ENCODE results near the gene NXPE3.

Gene NXPE3

DNA sequence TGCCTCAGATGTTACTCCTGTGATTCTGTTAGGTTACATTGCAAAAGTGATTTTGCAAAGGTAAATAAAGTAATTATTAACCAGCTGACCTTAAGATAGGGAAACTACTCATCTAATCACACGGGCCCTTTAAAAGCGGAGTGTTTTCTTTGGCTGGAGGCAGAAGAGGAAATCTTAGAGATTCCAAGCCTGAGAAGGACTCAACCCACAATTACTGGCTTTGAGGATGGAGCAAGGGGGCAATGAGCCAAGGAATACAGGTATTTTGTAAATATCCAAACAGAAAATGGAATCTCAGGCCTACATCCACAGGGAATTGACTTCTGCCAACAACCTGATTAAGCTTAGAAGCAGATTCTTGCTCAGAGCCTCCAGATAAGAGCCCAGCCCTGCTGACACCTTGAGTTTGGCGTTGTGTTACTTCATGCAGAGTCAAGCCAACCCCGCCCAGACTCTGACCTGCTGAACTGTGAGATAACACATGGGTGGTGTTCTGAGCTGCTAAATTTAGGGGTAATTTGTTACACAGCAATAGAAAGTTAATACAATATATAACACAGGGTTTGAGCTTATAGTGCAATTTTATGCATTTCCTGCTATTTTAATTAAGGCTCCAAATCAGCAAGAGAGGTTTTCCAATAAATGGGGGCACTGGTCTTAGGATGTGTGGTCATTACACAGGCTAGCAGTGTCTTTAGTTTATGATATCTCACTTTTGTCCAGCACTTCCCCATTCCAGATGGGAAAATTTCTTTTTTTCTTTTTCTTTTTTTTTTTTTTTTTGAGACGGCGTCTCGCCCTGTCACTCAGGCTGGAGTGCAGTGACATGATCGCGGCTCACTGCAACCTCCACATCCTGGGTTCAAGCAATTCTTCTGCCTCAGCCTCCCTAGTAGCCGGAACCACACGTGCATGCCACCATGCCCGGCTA, 89.8 kb downstream of the NXPE3 start:
- Histone ChIP-seq H3K36me3 (ENCODE audit: insufficient read depth, low read length) (no peaks in the 10 kb centered on the region), H3K4me1 (ENCODE audit: insufficient read depth, low read length, severe bottlenecking) (no peaks in the 10 kb centered on the region), H3F3A (ENCODE audit: insufficient read depth, low read length) (no peaks in the 10 kb centered on the region), H4K20me1 (ENCODE audit: insufficient read depth, low read length) (no peaks in the 10 kb centered on the region), H3K9ac (ENCODE audit: low read length) (no peak overlapping the region), H3K79me2 (ENCODE audit: insufficient read depth, low read length) (no peaks in the 10 kb centered on the region), H3K27ac (ENCODE audit: low read depth, low read length, poor library complexity, severe bottlenecking) (no peak overlapping the region), H3K9me2 (ENCODE audit: low read depth, low read length) (no peaks in the 10 kb centered on the region), H3K9me3 (ENCODE audit: low read length) (no peaks in the 10 kb centered on the region), H3K4me3 (ENCODE audit: low read depth, low read length, poor library complexity, severe bottlenecking) (no peak overlapping the region), H3K4me2 (ENCODE audit: low read length) (no peak overlapping the region), H3K27me3 (ENCODE audit: insufficient read depth, low read length) (no peaks in the 10 kb centered on the region), H2AFZ (ENCODE audit: low read length) (no peak overlapping the region)
- TF ChIP-seq EZH2 (IDR thresholded peaks at IDR 0.05; ENCODE audit: borderline replicate concordance, low read length), result no peak
- TF ChIP-seq, protein P1, sequence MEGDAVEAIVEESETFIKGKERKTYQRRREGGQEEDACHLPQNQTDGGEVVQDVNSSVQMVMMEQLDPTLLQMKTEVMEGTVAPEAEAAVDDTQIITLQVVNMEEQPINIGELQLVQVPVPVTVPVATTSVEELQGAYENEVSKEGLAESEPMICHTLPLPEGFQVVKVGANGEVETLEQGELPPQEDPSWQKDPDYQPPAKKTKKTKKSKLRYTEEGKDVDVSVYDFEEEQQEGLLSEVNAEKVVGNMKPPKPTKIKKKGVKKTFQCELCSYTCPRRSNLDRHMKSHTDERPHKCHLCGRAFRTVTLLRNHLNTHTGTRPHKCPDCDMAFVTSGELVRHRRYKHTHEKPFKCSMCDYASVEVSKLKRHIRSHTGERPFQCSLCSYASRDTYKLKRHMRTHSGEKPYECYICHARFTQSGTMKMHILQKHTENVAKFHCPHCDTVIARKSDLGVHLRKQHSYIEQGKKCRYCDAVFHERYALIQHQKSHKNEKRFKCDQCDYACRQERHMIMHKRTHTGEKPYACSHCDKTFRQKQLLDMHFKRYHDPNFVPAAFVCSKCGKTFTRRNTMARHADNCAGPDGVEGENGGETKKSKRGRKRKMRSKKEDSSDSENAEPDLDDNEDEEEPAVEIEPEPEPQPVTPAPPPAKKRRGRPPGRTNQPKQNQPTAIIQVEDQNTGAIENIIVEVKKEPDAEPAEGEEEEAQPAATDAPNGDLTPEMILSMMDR (IDR thresholded peaks at IDR 0.05; ENCODE audit: low read length), result no peak

DNA sequence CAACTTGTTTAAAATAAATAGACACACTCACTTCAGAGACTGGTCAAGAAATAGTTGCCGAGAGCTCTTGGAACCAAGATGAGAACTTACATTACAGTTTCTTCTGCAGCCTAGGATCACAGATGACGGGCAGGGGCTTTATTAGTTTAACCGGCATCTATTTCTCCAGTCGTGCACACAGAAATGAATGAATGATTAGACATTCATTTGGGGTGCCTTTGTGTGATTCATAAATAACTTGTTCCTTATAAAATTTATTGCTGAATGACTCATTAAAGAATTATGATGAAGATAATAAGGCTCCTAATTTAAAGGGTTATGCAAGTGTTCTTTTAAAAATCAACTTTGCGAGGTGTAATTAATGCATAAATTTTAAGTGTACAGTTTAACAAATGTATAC, 91.1 kb downstream of the NXPE3 start:
- no peaks in the 10 kb centered on the region for H3K9me2 ChIP-seq (ENCODE audit: low read depth, low read length)
- H3K4me1 ChIP-seq (ENCODE audit: insufficient read depth, low read length, severe bottlenecking), result no peaks in the 10 kb centered on the region
- no peaks in the 10 kb centered on the region for H4K20me1 ChIP-seq (ENCODE audit: insufficient read depth, low read length)
- no peak overlapping the region for H2AFZ ChIP-seq (ENCODE audit: low read length)
- H3K9me3 ChIP-seq (ENCODE audit: low read length), result no peaks in the 10 kb centered on the region
- no peaks in the 10 kb centered on the region for H3K79me2 ChIP-seq (ENCODE audit: insufficient read depth, low read length)
- no peaks in the 10 kb centered on the region for H3F3A ChIP-seq (ENCODE audit: insufficient read depth, low read length)
- no peak for TF ChIP-seq EZH2 (IDR thresholded peaks at IDR 0.05; ENCODE audit: borderline replicate concordance, low read length)
- TF ChIP-seq, protein P1 (IDR thresholded peaks at IDR 0.05; ENCODE audit: low read length), result no peak
- H3K27me3 ChIP-seq (ENCODE audit: insufficient read depth, low read length), result no peaks in the 10 kb centered on the region
- no peaks in the 10 kb centered on the region for H3K36me3 ChIP-seq (ENCODE audit: insufficient read depth, low read length)
- H3K9ac ChIP-seq (ENCODE audit: low read length), result no peak overlapping the region
- no peak overlapping the region for H3K27ac ChIP-seq (ENCODE audit: low read depth, low read length, poor library complexity, severe bottlenecking)
- H3K4me3 ChIP-seq (ENCODE audit: low read depth, low read length, poor library complexity, severe bottlenecking), result no peak overlapping the region
- no peak overlapping the region for H3K4me2 ChIP-seq (ENCODE audit: low read length)

DNA sequence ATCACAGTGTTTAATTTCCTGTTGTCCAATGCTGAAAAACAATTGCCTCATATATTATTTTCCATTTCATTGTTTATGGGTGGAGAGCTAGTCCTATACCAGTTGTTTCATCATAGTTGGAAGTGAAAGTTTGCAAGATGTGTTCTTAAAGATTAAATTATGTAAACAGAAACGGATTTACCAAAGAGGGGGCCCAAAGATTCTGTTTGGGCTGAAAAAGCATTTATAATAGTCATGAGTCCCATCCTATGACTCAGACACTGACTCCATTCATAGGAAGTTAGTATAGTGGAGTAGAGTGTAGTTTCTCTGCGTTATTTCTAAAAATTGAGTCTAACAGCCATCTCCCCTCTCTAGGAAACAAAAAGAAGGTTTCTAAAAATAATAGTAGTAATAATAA, 94.6 kb downstream of the NXPE3 start:
- H4K20me1 ChIP-seq (ENCODE audit: insufficient read depth, low read length), result no peaks in the 10 kb centered on the region
- H3K36me3 ChIP-seq (ENCODE audit: insufficient read depth, low read length), result no peaks in the 10 kb centered on the region
- TF ChIP-seq, protein P1 (IDR thresholded peaks at IDR 0.05; ENCODE audit: low read length), result no peak
- TF ChIP-seq EZH2 (IDR thresholded peaks at IDR 0.05; ENCODE audit: borderline replicate concordance, low read length), result no peak
- no peaks in the 10 kb centered on the region for H3K9me2 ChIP-seq (ENCODE audit: low read depth, low read length)
- H3K27ac ChIP-seq (ENCODE audit: low read depth, low read length, poor library complexity, severe bottlenecking), result no peak overlapping the region
- H2AFZ ChIP-seq (ENCODE audit: low read length), result no peak overlapping the region
- H3K9ac ChIP-seq (ENCODE audit: low read length), result no peak overlapping the region
- H3F3A ChIP-seq (ENCODE audit: insufficient read depth, low read length), result no peaks in the 10 kb centered on the region
- 0 out of 2 replicates have a peak, but pooled peaks cover 4% of the 10 kb centered on the region for H3K9me3 ChIP-seq (ENCODE audit: low read length)
- no peaks in the 10 kb centered on the region for H3K27me3 ChIP-seq (ENCODE audit: insufficient read depth, low read length)
- H3K4me2 ChIP-seq (ENCODE audit: low read length), result no peak overlapping the region
- H3K79me2 ChIP-seq (ENCODE audit: insufficient read depth, low read length), result no peaks in the 10 kb centered on the region
- no peak overlapping the region for H3K4me3 ChIP-seq (ENCODE audit: low read depth, low read length, poor library complexity, severe bottlenecking)
- no peaks in the 10 kb centered on the region for H3K4me1 ChIP-seq (ENCODE audit: insufficient read depth, low read length, severe bottlenecking)

All from OCI-LY1 (cell line).